Transverse colon (tissue), 3 donors: ENCODE data around the gene METTL8.

Experiments used
- CTCF ChIP-seq, 5 experiments: fragments of 200-600 bp in 3 of 5; fragments of 450-650 bp in 2 of 5; sonication (generic) in 3 of 5; IDR thresholded peaks; 1 replicate in 2 of 5; 2 replicates in 3 of 5; pipeline ENCODE4 v1.5.1; 2016 to 2017; ENCODE audit warnings: antibody characterized with exemption in 5 of 5, inconsistent platforms in 3 of 5, mild to moderate bottlenecking in 2 of 5, moderate library complexity in 1 of 5
- EP300 ChIP-seq: sonication (generic); formaldehyde crosslinking; IDR thresholded peaks from one replicate; pipeline ENCODE4 v1.6.1; 2017; ENCODE audit warnings: antibody characterized with exemption, low read depth

GRCh38 chr2:171416009-171416926 lies 17.5 kb downstream of the METTL8 start:
- peak; percentile 76 to 87 (median 82) for TF ChIP-seq CTCF (IDR thresholded peaks at IDR 0.05)
- no peak for TF ChIP-seq EP300
